ENCODE measurements around the gene PXDC1. TPM values are rescaled to one million over a fixed set of nuclear protein-coding genes. Genes with fewer than 3 reads are reported as not detected.

PXDC1 gene
- total RNA-seq, 6 donors from 2014 or later = 51.6 to 118 (median 95.3) TPM

DNA sequence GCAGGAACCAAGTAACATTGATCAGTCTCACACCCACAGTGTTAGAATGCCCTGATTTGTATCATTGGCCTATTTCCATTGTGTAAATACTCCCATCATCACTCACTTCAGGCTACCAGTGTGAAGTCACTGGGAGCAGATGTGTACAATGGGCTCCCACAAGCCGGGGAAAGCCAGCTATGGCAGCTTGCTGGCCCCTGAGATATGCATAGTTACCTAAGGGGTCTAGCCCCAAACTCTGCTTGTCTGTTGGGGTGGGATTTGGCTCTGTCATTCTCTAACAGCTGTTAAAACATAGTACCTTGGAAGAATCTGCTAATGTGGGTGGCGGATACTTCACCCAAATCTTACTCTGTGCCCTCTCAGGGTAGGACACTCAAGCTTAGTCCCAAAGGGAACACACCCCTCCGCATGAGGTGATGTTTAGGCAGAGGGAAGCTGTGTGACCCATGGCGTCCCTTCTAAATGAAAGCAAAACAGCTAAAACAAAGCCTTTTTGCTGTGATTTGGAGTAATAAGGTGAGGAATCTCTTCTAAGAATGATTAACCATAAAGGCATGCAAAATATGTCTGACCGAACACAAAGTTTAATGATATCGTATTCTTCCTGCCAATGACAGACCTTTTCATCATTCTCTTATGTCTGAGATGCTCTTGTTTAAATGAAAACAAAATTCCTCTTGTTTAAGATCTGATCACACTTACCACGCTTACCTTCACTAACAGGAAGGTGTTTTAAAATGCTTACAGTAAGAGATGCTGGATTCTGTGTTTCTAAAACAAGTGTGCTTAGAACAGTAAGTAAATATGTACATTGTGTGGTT lies 45.9 kb upstream of the PXDC1 start:
- DNase-seq (no peak), ATAC-seq (ENCODE audit: low FRiP score in 2 of 2) (peak; percentile 23 to 54)
- Histone ChIP-seq H3K27ac (peak overlapping the region; percentile 65 to 77 (median 73)), H3K4me1 (peaks cover 27 to 55% (median 34%) of the 10 kb centered on the region in 4 donors), H3K4me3 (no peak overlapping the region), H3K36me3 (no peaks in the 10 kb centered on the region), H3K27me3 (no peaks in the 10 kb centered on the region), H3K9me3 (no peaks in the 10 kb centered on the region)
- TF ChIP-seq, protein P1, sequence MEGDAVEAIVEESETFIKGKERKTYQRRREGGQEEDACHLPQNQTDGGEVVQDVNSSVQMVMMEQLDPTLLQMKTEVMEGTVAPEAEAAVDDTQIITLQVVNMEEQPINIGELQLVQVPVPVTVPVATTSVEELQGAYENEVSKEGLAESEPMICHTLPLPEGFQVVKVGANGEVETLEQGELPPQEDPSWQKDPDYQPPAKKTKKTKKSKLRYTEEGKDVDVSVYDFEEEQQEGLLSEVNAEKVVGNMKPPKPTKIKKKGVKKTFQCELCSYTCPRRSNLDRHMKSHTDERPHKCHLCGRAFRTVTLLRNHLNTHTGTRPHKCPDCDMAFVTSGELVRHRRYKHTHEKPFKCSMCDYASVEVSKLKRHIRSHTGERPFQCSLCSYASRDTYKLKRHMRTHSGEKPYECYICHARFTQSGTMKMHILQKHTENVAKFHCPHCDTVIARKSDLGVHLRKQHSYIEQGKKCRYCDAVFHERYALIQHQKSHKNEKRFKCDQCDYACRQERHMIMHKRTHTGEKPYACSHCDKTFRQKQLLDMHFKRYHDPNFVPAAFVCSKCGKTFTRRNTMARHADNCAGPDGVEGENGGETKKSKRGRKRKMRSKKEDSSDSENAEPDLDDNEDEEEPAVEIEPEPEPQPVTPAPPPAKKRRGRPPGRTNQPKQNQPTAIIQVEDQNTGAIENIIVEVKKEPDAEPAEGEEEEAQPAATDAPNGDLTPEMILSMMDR (IDR thresholded peaks at IDR 0.05) = no peak
- 51 to 58% methylated on average over 6 to 7 of the region's 7 CpGs for WGBS, 2 donors

DNA sequence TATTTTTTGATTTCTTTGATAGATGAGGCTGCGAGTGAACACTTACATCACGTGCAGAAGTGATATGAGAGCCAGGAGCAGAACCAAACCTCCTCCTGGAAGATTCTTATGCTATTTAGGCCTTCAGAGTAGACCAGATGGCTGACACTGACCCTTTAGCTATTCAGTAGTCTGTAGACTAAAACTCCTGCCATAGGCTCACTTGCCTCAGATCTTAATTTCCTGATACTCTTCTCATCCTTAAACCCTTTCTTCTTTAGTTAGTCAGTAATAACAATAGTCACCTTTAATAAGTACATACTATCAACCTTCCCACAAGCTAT lies 45.2 kb upstream of the PXDC1 start:
- H3K27me3 ChIP-seq = no peaks in the 10 kb centered on the region
- no peaks in the 10 kb centered on the region for H3K9me3 ChIP-seq
- DNase-seq = no peak
- no peak overlapping the region for H3K4me3 ChIP-seq
- H3K4me1 ChIP-seq = peaks cover 27 to 55% (median 34%) of the 10 kb centered on the region in 4 donors
- no peaks in the 10 kb centered on the region for H3K36me3 ChIP-seq
- 38 to 55% methylated on average over 2 of the region's 2 CpGs for WGBS, 2 donors
- peak overlapping the region; percentile 65 to 77 (median 73) for H3K27ac ChIP-seq
- TF ChIP-seq EP300 (IDR thresholded peaks at IDR 0.05) (peak in 1 of 4 donors; percentile 0), POLR2AphosphoS5 (IDR thresholded peaks at IDR 0.05) (no peak)
- TF ChIP-seq, protein P1 (IDR thresholded peaks at IDR 0.05) = no peak
- no peak for ATAC-seq (ENCODE audit: low FRiP score in 2 of 2)

DNA sequence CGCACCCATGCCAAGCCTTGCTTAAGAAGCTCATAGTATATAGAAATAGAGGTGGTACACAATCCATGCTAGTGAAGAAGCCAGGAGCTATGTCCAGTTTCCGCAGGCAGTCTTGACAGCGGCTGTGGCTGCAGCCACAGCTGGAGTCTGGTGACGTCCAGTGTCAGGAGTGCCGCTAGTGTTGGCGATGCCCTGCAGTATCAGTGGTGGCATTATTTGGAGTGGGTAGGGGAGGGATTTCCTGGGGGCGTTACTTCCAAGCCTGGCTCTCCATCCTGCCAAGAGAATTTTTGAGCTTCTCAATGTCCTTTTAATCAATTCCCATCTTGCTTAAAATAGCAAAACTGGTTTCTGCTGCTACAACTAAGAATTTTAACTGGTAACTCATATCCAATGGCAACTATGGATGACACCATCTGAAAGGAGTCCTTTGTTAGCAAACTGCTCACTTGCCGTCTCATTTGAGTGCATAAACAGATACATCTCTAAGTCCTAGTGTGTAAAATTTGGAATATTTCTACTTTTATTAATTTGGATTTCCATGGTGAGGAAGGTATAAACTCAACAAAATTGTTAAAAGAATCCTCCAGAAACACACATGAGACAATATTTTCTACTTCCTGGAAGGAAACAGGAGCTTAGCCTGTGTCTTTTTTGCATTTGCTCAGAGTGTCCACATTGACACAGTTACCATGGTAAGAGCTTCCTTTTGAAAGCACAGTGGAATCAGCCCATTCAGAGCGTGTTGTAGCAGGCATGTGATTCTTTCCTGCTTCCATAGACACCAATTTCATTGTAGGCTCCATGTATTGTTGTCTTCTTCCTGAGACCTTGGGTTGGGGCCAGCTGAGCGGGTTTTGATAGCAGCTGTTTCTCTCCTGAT lies 44.6 kb upstream of the PXDC1 start:
- DNase-seq (no peak), ATAC-seq (ENCODE audit: low FRiP score in 2 of 2) (no peak)
- Histone ChIP-seq H3K36me3 (no peaks in the 10 kb centered on the region), H3K4me1 (peaks cover 27 to 50% (median 34%) of the 10 kb centered on the region in 4 donors), H3K27ac (peak overlapping the region in 3 of 4 donors; percentile 73 to 84 (median 73)), H3K9me3 (no peaks in the 10 kb centered on the region), H3K27me3 (no peaks in the 10 kb centered on the region), H3K4me3 (no peak overlapping the region)
- TF ChIP-seq POLR2A (IDR thresholded peaks at IDR 0.05) (no peak), EP300 (IDR thresholded peaks at IDR 0.05) (peak in 2 of 4 donors; percentile 23 to 70), POLR2AphosphoS5 (IDR thresholded peaks at IDR 0.05) (peak; percentile 55 to 77)
- TF ChIP-seq, protein P1 (IDR thresholded peaks at IDR 0.05) = no peak
- WGBS, 2 donors = 73 to 78% methylated on average over 10 of the region's 10 CpGs

DNA sequence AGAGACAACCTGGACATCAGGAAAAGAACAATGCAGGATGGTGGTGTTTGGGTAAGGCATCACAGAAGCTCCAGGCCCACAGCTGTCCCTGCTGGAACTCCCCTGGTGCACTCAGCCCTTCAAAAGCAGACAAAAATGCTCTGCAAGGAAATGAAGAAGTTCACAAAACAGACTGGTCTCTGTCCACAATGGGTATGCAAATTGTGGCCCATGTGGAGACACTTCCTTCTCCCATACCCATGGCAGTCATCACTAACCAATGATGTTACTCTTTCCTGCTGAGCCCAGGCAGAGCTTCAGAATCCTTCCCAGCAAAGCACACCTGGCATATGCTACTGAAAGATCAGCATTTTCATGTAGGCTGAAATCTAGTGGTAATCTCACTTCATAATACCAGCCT lies 42.6 kb upstream of the PXDC1 start:
- no peak for ATAC-seq (ENCODE audit: low FRiP score in 2 of 2)
- no peaks in the 10 kb centered on the region for H3K9me3 ChIP-seq
- no peak for DNase-seq
- no peaks in the 10 kb centered on the region for H3K27me3 ChIP-seq
- H3K4me1 ChIP-seq = peaks cover 25 to 35% (median 30%) of the 10 kb centered on the region in 4 donors
- H3K4me3 ChIP-seq = no peak overlapping the region
- H3K36me3 ChIP-seq = no peaks in the 10 kb centered on the region
- no peak overlapping the region for H3K27ac ChIP-seq
- TF ChIP-seq EP300 (IDR thresholded peaks at IDR 0.05) (no peak), POLR2A (IDR thresholded peaks at IDR 0.05) (no peak), POLR2AphosphoS5 (IDR thresholded peaks at IDR 0.05) (no peak)
- TF ChIP-seq, protein P1 (IDR thresholded peaks at IDR 0.05) = no peak
